Hepatocyte (in vitro differentiated cells): ENCODE results near the gene NEK1.
"Not testable (repeated sequence)": the region's sequence is repeated elsewhere in the genome, so short reads cannot be mapped to it uniquely, and the experiment has no call there.

ENCODE experiments used
- EZH2 ChIP-seq: fragments of 200-600 bp; sonication (generic); IDR thresholded peaks from 2 replicates; pipeline ENCODE4 v1.6.1; 2016; ENCODE audit warnings: antibody characterized with exemption, mild to moderate bottlenecking, borderline replicate concordance
- EZH2phosphoT487 ChIP-seq: fragments of 200-600 bp; sonication (generic); IDR thresholded peaks from one replicate; pipeline ENCODE4 v1.6.1; 2018; ENCODE audit warnings: antibody characterized with exemption, mild to moderate bottlenecking, low read depth, moderate library complexity; ENCODE audit not compliant: unreplicated experiment, severe bottlenecking
- TF ChIP-seq, protein P1 (sequence below): fragments of 200-600 bp; sonication (generic); IDR thresholded peaks from 2 replicates; pipeline ENCODE4 v1.5.1; 2016; ENCODE audit warnings: antibody characterized with exemption, mild to moderate bottlenecking; ENCODE audit not compliant: poor library complexity

DNA sequence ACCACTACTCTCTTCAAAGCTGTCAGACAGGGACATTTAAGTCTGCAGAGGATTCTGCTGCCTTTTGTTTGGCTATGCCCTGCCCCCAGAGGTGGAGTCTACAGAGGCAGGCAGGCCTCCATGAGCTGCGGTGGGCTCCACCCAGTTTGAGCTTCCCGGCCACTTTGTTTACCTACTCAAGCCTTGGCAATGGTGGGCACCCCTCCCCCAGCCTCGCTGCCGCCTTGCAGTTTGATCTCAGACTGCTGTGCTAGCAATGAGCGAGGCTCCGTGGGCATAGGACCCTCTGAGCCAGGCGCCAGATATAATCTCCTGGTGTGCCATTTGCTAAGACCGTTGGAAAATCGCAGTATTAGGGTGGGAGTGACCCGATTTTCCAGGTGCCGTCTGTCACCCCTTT lies 112.5 kb downstream of the NEK1 start:
- TF ChIP-seq, protein P1, sequence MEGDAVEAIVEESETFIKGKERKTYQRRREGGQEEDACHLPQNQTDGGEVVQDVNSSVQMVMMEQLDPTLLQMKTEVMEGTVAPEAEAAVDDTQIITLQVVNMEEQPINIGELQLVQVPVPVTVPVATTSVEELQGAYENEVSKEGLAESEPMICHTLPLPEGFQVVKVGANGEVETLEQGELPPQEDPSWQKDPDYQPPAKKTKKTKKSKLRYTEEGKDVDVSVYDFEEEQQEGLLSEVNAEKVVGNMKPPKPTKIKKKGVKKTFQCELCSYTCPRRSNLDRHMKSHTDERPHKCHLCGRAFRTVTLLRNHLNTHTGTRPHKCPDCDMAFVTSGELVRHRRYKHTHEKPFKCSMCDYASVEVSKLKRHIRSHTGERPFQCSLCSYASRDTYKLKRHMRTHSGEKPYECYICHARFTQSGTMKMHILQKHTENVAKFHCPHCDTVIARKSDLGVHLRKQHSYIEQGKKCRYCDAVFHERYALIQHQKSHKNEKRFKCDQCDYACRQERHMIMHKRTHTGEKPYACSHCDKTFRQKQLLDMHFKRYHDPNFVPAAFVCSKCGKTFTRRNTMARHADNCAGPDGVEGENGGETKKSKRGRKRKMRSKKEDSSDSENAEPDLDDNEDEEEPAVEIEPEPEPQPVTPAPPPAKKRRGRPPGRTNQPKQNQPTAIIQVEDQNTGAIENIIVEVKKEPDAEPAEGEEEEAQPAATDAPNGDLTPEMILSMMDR: not testable (repeated sequence)
- TF ChIP-seq EZH2, EZH2phosphoT487: not testable (repeated sequence)
